ENCODE data around the gene FGD4.
A peak's percentile ranks its signal among the peaks of the same experiment; 100 is the strongest.

The FGD4 gene

DNA sequence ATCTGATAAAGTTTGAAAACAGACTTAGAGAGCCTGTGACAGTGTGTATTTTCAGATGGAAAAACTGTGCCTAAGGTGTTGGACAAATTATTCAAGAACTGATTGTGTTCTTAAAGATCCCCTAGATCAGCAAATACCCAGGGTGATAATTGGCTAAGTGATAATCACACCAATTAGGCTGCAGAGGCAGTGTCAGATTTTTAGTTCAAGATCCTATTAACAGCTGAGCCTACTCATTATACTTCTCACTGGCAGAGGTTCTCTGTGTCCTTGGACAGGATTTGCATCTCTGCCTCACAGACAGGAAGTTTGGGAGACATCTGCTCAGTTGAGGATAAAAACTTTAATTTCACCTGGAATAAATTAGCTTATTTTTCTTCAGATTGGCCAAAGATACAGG is 4.3 kb upstream of the FGD4 start:
- no peak overlapping the region for H3K4me3 Mint-ChIP-seq
- no peak overlapping the region for H3K27ac Mint-ChIP-seq
- H3K4me1 Mint-ChIP-seq (ENCODE audit: low read depth) = peaks cover 3% of the 10 kb centered on the region
- H3K27me3 Mint-ChIP-seq (ENCODE audit: low read depth) = peaks cover 22% of the 10 kb centered on the region
- H3K36me3 Mint-ChIP-seq (ENCODE audit: low read depth) = no peaks in the 10 kb centered on the region
- H3K9me3 Mint-ChIP-seq = no peaks in the 10 kb centered on the region

DNA sequence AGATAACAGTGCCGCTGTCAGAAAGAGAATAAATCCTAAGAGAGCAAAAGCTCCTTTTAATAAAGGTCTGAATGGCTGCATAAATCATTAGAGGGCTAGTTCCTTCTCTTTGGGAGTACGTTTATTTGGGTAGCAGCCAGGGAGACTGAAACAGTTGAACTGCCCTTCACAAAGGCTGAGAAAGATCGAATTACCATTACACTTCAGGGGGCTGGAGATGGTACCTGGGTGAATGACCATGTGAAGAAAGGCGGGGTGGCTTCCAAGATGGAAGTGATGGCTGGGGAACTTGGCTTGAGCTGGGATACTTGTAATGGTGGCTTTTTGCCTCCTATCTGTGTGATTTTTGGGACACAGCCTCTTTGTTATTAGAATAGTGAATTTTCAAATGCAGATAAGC is 1.7 kb upstream of the FGD4 start:
- Mint-ChIP-seq H3K4me1 (ENCODE audit: low read depth) (peaks cover 5% of the 10 kb centered on the region), H3K27ac (no peak overlapping the region), H3K36me3 (ENCODE audit: low read depth) (no peaks in the 10 kb centered on the region), H3K4me3 (no peak overlapping the region), H3K9me3 (no peaks in the 10 kb centered on the region), H3K27me3 (ENCODE audit: low read depth) (peaks cover 36% of the 10 kb centered on the region)

DNA sequence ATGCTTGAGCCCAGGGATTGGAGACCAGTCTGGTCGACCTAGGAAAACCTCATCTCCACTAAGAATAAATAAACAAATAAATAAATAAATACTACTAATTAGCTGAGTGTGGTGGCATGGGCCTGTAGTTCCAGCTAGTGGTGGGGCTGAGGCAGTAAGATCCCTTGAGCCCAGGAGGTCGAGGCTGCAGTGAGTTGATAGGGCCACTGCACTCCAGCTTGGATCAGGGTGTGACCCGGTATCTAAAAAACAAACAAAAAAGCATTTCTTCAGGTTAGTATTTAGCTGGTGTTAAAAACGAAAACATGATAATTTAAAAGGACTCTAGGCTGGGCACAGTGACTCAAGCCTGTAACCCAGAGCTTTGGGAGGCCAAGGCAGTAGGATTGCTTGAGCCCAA is 1.2 kb upstream of the FGD4 start:
- no peak overlapping the region for H3K4me3 Mint-ChIP-seq
- peaks cover 5% of the 10 kb centered on the region for H3K4me1 Mint-ChIP-seq (ENCODE audit: low read depth)
- H3K27ac Mint-ChIP-seq = no peak overlapping the region
- H3K36me3 Mint-ChIP-seq (ENCODE audit: low read depth) = no peaks in the 10 kb centered on the region
- no peaks in the 10 kb centered on the region for H3K9me3 Mint-ChIP-seq
- peaks cover 40% of the 10 kb centered on the region for H3K27me3 Mint-ChIP-seq (ENCODE audit: low read depth)

DNA sequence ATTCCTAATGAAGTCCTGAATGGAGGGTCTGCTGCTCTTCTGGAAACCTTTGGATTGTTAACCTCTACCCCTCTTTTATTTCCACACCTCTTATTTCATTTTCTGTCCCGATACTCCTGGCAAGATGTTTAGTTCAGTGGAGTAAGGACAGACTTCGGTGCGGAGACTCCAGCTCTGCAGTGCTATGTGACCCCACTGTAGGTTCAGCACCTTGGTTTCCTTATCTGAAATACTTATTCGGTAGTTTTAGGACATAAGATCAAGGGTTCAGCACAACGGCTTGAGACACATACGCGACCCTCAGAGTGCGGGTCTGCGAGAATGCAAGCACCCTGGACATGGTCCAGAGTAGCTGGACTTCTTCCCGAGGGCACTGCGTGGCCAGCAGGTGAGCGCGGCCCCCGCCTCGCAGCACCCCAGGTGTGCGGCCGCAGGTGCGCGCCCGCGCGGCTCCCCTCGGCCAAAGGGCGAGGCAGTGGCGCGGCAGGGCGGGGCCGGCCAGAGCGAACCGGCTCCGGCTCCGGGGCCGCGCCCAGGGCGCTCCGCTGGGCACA is 465 bp upstream of the FGD4 start:
- no peak overlapping the region for H3K27ac Mint-ChIP-seq
- peak overlapping the region; percentile 92 for H3K4me3 Mint-ChIP-seq
- H3K36me3 Mint-ChIP-seq (ENCODE audit: low read depth) = no peaks in the 10 kb centered on the region
- H3K4me1 Mint-ChIP-seq (ENCODE audit: low read depth) = peaks cover 5% of the 10 kb centered on the region
- peaks cover 43% of the 10 kb centered on the region for H3K27me3 Mint-ChIP-seq (ENCODE audit: low read depth)
- no peaks in the 10 kb centered on the region for H3K9me3 Mint-ChIP-seq

DNA sequence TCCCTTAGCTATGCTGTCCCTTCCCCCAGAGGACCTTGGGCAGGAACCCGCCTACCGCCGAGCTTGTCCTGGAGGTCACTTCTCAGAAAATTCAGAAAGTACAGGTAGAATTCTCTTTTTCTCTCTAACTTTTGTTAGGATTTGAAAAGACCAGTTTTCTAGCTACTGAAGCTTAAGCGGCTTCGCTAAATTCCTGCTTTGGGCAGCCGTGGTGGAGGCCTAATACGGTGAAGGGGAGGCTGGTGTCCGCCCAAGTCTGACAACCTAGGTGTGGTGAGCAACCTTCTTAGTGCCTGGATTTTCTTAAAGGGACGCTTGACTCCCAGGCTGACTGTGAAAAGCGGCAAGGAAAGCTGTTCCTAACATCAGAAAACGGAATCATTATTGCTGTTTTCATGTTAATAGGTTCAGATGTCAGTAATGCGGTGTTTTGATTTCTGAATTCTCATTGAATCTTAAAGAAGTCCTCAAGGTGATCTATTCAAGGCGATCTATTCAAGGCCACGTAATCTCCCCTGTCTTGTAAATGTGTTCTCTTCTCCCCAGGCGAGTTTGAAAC is 835 bp downstream of the FGD4 start:
- no peak overlapping the region for H3K27ac Mint-ChIP-seq
- no peaks in the 10 kb centered on the region for H3K9me3 Mint-ChIP-seq
- peaks cover 5% of the 10 kb centered on the region for H3K4me1 Mint-ChIP-seq (ENCODE audit: low read depth)
- peak overlapping the region; percentile 60 for H3K4me3 Mint-ChIP-seq
- H3K27me3 Mint-ChIP-seq (ENCODE audit: low read depth) = peaks cover 45% of the 10 kb centered on the region
- H3K36me3 Mint-ChIP-seq (ENCODE audit: low read depth) = no peaks in the 10 kb centered on the region

DNA sequence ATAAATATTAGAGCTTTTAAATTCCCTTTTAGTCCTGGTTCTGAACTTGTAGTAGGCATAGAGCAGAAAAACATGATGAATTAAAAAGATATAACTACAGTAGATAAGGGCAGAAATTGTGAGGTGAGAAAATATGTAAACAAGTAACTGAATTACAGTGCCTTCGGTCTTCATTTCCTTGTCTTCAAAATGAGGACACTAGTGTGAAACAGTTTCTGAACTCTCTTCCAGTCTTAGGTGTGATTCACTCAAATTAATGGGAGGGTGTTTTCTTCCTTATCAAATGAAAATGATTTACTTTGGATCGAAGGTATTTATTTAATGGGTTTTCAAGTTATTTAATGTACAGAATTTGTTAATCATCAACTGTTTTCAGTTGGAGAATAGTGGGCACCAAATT is 1.5 kb downstream of the FGD4 start:
- Mint-ChIP-seq H3K4me1 (ENCODE audit: low read depth) (peaks cover 5% of the 10 kb centered on the region), H3K27ac (no peak overlapping the region), H3K4me3 (peak overlapping the region; percentile 60), H3K36me3 (ENCODE audit: low read depth) (no peaks in the 10 kb centered on the region), H3K27me3 (ENCODE audit: low read depth) (peaks cover 45% of the 10 kb centered on the region), H3K9me3 (no peaks in the 10 kb centered on the region)

DNA sequence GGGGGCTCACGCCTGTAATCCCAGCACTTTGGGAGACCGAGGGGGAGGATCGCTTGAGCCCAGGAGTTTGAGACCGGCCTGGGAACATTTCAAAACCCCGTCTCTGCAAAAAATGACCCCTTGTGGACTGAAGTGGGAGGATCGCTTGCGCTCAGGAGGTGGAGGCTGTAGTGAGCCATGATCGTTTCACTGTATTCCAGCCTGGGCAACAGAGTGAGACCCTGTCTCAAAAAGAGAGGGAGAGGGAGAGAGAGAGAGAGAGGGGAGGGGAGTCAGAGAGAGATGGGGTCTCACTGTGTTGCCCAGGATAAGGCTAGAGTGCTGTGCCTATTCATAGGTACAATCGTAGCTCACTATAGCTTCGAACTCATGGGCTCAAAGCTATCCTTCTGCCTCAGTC is 2.8 kb downstream of the FGD4 start:
- Mint-ChIP-seq H3K27me3 (ENCODE audit: low read depth) (peaks cover 45% of the 10 kb centered on the region), H3K27ac (no peak overlapping the region), H3K36me3 (ENCODE audit: low read depth) (no peaks in the 10 kb centered on the region), H3K4me3 (no peak overlapping the region), H3K9me3 (no peaks in the 10 kb centered on the region), H3K4me1 (ENCODE audit: low read depth) (peaks cover 5% of the 10 kb centered on the region)

DNA sequence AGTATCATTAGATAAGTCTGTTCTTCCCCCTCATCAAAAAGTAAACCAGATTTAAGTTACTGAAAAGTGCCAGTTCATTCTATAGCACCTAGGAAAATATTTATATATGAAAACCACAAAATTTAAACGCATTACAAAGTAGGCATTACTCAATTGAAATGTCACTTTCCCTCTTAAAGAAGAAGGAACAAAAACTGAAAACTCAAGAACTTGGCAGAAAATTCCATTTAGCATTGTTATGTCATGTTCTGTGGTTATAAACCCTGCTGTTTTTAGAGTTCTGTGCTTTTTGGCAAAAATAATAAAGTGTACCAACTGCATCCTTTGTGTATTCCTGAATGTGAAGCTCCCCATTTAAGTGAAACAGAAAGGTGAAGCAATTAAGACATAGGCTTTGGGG is 3.6 kb downstream of the FGD4 start:
- Mint-ChIP-seq H3K36me3 (ENCODE audit: low read depth) (no peaks in the 10 kb centered on the region), H3K4me1 (ENCODE audit: low read depth) (peaks cover 5% of the 10 kb centered on the region), H3K27me3 (ENCODE audit: low read depth) (peaks cover 41% of the 10 kb centered on the region), H3K9me3 (no peaks in the 10 kb centered on the region), H3K27ac (no peak overlapping the region), H3K4me3 (no peak overlapping the region)

DNA sequence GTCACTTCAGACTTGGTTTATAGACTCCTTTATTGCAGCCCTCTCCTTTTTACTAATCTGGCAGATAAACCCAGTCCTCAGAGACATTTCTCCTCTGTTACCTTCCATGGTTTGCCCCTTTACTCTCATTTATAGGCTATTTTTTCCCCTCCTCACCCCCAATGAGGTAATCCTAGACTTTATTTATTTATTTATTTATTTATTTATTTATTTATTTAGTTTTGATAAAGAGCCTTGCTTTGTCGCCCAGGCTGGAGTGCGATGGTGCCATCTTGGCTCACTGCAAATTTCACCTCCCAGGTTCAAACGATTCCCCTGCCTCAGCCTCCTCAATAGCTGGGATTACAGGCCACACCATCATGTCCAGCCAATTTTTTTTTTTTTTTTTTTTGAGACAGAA is 8.4 kb downstream of the FGD4 start:
- Mint-ChIP-seq H3K36me3 (ENCODE audit: low read depth) (no peaks in the 10 kb centered on the region), H3K27me3 (ENCODE audit: low read depth) (peaks cover 12% of the 10 kb centered on the region), H3K27ac (no peak overlapping the region), H3K9me3 (no peaks in the 10 kb centered on the region), H3K4me3 (no peak overlapping the region), H3K4me1 (ENCODE audit: low read depth) (no peaks in the 10 kb centered on the region)

DNA sequence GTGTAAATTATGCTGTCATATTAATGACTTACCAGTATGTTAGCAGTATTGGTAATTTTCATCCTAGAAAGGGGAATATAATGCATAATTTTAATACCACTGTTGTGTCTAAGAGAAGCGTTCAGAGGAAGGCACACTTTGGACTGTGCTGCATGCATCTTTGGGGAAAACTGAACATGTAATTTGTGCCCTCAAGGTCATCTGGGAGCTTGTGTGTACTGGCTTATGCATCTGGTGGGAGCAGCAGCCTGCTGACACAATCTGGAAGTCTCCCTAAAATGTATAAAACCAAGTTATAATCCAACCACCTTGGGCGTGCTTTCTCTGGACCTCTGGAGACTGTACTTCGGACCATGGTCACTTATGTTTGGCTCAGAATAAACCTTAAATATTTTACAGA is 14.1 kb downstream of the FGD4 start:
- peaks cover 3% of the 10 kb centered on the region for H3K27me3 Mint-ChIP-seq (ENCODE audit: low read depth)
- H3K27ac Mint-ChIP-seq = no peak overlapping the region
- H3K4me3 Mint-ChIP-seq = no peak overlapping the region
- H3K36me3 Mint-ChIP-seq (ENCODE audit: low read depth) = no peaks in the 10 kb centered on the region
- no peaks in the 10 kb centered on the region for H3K4me1 Mint-ChIP-seq (ENCODE audit: low read depth)
- no peaks in the 10 kb centered on the region for H3K9me3 Mint-ChIP-seq

DNA sequence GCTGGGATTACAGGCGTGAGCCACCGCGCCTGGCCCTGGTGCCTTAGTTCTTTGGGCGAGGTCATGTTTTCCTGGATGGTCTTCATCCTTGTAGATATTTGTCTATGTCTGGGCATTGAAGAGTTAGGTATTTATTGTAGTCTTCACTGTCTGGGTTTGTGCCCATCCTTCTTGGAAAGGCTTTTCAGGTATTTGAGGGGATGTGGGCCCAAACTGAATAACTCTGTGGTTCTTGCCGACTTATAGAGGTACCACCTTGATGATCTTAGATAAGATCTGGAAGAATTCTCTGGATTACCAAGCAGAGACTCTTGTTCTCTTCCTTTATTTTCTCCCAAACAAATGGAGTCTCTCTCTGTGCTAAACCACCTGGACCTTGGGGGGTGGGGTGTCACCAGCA is 18.9 kb downstream of the FGD4 start:
- Mint-ChIP-seq H3K4me3 (no peak overlapping the region), H3K27ac (no peak overlapping the region), H3K36me3 (ENCODE audit: low read depth) (no peaks in the 10 kb centered on the region), H3K9me3 (no peaks in the 10 kb centered on the region), H3K4me1 (ENCODE audit: low read depth) (no peaks in the 10 kb centered on the region), H3K27me3 (ENCODE audit: low read depth) (peaks cover 5% of the 10 kb centered on the region)

DNA sequence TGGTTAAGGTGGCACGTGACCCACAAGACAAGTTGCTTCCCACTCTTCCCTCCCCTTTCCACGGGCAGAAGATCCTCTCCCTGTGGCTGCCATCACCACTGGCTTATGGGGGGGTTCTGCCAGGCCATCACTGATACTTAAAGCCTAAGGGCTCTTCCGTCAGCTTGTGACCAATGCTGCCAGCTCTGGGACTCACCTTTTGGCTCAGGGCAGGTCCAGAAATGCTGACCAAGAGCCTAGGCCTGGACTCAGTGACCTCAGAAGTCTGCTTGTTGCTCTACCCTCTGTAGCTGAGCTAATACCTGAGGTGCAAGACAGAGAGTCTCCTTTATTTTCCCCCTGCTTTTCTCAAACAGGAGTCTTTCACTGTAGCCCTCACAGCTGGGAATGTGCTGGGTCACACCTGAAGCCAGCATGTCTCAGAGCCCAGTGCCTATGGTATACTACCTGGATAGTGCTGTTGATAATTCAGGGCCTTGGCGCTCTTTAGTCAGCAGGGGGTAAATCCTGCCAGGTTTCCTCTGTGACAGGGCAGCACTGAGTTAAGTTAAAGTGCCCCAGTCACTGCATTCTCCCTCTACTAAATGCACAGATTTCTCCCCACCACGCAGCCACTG is 19.7 kb downstream of the FGD4 start:
- H3K9me3 Mint-ChIP-seq = no peaks in the 10 kb centered on the region
- no peak overlapping the region for H3K27ac Mint-ChIP-seq
- no peaks in the 10 kb centered on the region for H3K4me1 Mint-ChIP-seq (ENCODE audit: low read depth)
- no peak overlapping the region for H3K4me3 Mint-ChIP-seq
- peaks cover 5% of the 10 kb centered on the region for H3K27me3 Mint-ChIP-seq (ENCODE audit: low read depth)
- no peaks in the 10 kb centered on the region for H3K36me3 Mint-ChIP-seq (ENCODE audit: low read depth)

DNA sequence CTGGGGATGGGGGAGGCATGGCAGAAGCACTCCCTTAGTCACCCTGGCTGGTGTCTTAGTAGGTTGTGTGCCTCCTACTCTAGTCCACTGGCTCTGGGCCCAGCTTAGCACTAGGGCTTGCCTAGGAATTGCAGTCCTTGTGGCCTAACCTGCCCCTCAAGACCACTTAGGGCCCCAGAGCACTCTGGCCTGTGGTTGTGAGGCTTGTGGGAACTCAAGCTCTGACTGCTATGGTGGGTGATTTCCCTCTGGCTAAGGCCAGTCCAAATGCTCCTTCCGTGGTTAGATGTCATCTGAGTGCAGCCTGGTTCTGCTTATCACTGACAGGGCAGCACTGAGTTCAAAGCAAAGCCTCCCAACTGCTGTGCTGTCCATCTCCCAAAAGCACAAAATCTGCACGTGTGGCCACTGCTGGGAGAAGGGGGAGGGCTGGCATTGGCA is 20.2 kb downstream of the FGD4 start:
- H3K36me3 Mint-ChIP-seq (ENCODE audit: low read depth) = no peaks in the 10 kb centered on the region
- H3K27ac Mint-ChIP-seq = no peak overlapping the region
- H3K4me1 Mint-ChIP-seq (ENCODE audit: low read depth) = no peaks in the 10 kb centered on the region
- no peak overlapping the region for H3K4me3 Mint-ChIP-seq
- H3K9me3 Mint-ChIP-seq = no peaks in the 10 kb centered on the region
- H3K27me3 Mint-ChIP-seq (ENCODE audit: low read depth) = peaks cover 5% of the 10 kb centered on the region

DNA sequence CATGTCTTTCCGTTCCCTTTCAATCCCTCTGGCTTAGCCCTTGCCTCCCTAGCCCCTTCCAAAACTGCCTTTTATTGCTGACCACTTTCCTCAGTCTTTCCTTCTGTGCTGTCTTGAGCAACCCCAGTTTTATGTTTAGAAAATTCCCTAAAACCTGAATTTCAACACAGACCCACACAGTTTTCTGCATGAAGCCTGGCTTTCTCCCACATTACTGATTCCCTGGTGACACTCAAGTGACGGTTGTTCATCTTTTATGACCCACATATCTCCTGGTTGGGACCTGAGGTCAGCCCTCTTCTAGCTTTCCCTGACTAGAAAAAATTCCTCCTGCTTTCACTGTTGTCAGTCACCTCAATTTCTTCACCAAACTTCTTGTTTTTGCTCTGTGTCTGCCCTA is 21.0 kb downstream of the FGD4 start:
- Mint-ChIP-seq H3K36me3 (ENCODE audit: low read depth) (no peaks in the 10 kb centered on the region), H3K27ac (no peak overlapping the region), H3K9me3 (no peaks in the 10 kb centered on the region), H3K27me3 (ENCODE audit: low read depth) (peaks cover 5% of the 10 kb centered on the region), H3K4me1 (ENCODE audit: low read depth) (no peaks in the 10 kb centered on the region), H3K4me3 (no peak overlapping the region)

DNA sequence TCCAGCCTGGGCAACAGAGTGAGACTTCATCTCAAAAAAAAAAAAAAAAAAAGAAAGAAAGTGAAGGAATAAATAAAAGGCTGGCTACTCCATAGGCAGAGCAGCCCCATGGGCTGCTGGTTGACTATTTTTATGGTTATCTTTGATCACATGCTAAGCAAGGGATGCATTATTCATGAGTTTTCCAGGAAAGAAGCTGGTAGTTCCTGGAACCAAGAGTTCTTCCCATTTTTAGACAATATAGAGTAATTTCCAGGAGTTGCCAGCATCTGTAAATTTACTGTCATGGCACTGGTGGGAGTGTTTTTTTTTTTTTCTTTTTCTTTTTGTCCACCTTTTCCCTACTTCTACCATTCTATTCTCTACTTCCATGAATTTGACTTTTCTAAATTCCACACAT is 24.2 kb downstream of the FGD4 start:
- no peak overlapping the region for H3K27ac Mint-ChIP-seq
- H3K36me3 Mint-ChIP-seq (ENCODE audit: low read depth) = no peaks in the 10 kb centered on the region
- peaks cover 5% of the 10 kb centered on the region for H3K27me3 Mint-ChIP-seq (ENCODE audit: low read depth)
- no peak overlapping the region for H3K4me3 Mint-ChIP-seq
- peaks cover 23% of the 10 kb centered on the region for H3K9me3 Mint-ChIP-seq
- no peaks in the 10 kb centered on the region for H3K4me1 Mint-ChIP-seq (ENCODE audit: low read depth)
